OCI-LY1 (cell line): Measurements from ENCODE around the gene RWDD3.

Experiments
- EZH2 ChIP-seq: fragments of 200-600 bp; sonication (generic), shearing (Covaris generic); IDR thresholded peaks from 2 replicates; pipeline ENCODE4 v1.8.0; 2017; ENCODE audit warnings: borderline replicate concordance, mixed run types, mild to moderate bottlenecking, antibody characterized with exemption, low read length, moderate library complexity, mixed read lengths
- TF ChIP-seq, protein P1 (sequence below): fragments of 200-600 bp; sonication (generic), shearing (Covaris generic); IDR thresholded peaks from 2 replicates; pipeline ENCODE4 v1.5.1; 2017; ENCODE audit warnings: mild to moderate bottlenecking, antibody characterized with exemption, low read length, moderate library complexity, mixed read lengths

DNA sequence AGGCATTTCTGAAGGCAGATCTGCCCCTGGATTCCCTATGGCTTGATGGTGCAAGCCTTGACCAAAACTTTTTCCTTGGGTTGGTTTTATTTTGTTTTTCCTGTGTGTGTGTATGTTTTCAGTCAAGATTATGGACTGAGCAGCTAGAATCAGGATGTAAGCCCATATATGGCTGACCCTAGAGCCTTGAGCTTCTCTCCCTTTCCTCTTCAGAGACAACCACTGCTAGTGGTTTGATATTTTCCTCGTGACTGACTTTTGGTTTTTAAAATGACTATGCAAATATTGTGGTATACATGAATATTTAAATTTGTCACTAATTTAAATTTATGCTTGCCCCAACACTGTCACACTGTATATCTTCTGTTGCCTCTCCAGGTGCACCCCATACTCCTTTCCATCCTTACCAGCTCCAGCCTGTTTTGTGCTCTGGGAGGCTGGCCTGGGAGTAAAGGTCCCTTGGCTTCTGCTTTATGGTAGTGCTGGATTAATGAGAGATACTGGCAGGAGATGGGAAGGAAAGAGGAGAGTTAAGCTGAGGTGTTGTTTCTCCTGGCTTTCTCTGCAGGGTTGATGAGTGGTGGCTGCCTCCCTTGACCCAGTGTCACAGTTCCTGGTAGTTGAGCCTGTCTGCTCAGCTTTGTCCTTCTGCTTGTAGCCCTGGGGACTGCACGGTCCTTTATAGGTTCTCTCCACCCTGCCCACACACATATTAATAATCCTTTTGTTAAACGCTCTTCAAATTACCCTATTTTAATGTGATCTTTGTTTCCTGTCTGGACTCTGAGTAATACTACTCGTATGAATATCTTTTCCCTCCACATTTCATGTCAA is 44.4 kb downstream of the RWDD3 start:
- TF ChIP-seq, protein P1, sequence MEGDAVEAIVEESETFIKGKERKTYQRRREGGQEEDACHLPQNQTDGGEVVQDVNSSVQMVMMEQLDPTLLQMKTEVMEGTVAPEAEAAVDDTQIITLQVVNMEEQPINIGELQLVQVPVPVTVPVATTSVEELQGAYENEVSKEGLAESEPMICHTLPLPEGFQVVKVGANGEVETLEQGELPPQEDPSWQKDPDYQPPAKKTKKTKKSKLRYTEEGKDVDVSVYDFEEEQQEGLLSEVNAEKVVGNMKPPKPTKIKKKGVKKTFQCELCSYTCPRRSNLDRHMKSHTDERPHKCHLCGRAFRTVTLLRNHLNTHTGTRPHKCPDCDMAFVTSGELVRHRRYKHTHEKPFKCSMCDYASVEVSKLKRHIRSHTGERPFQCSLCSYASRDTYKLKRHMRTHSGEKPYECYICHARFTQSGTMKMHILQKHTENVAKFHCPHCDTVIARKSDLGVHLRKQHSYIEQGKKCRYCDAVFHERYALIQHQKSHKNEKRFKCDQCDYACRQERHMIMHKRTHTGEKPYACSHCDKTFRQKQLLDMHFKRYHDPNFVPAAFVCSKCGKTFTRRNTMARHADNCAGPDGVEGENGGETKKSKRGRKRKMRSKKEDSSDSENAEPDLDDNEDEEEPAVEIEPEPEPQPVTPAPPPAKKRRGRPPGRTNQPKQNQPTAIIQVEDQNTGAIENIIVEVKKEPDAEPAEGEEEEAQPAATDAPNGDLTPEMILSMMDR = no peak
- no peak for TF ChIP-seq EZH2
